GM13977 (cell line): ENCODE results near the gene EZH1.
A peak's percentile ranks its signal among the peaks of the same experiment; 100 is the strongest.

Experiments
- DNase-seq: peaks from one replicate; pipeline ENCODE4 v3.0.0; 2012; ENCODE audit warnings: low spot score
- CTCF ChIP-seq: IDR thresholded peaks from 2 replicates; pipeline ENCODE4 v1.5.1; 2012; ENCODE audit warnings: mild to moderate bottlenecking, control low read depth; ENCODE audit not compliant: insufficient read depth; ENCODE audit errors: extremely low read depth, missing control alignments
- in situ Hi-C: fragments of 300-500 bp; cut with MboI; formaldehyde crosslinking; loops from one replicate; pipeline ENCODE4 v1.12.0; 2022; ENCODE audit warnings: low sequenced_read_pairs, low pct_unique_long_range_greater_than_20kb, mixed read lengths, inconsistent platforms; ENCODE audit not compliant: unreplicated experiment

Gene EZH1

GRCh38 chr17:42692489-42692888, 52.4 kb downstream of the EZH1 start:
- no peak for TF ChIP-seq CTCF
- in situ Hi-C loops = no loop called here
- no peak for DNase-seq

- peak; percentile 7 for DNase-seq
- TF ChIP-seq CTCF = no peak
- in situ Hi-C loops = no loop called here
Measured at GRCh38 chr17:42691021-42691545, 53.8 kb downstream of the EZH1 start.

GRCh38 chr17:42690596-42690995, 54.2 kb downstream of the EZH1 start:
- in situ Hi-C loops = no loop called here
- no peak for DNase-seq
- TF ChIP-seq CTCF = no peak

GRCh38 chr17:42687707-42688320, 57.0 kb downstream of the EZH1 start:
- no peak for TF ChIP-seq CTCF
- no peak for DNase-seq
- in situ Hi-C loops = loop anchor here (10.0 kb wide), 1 partner anchor 113 kb away; the partner anchor contains the start of gene PSMC3IP

GRCh38 chr17:42686520-42687128, 58.2 kb downstream of the EZH1 start:
- no peak for TF ChIP-seq CTCF
- in situ Hi-C loops = loop anchor here (10.0 kb wide), 1 partner anchor 112 kb away; the partner anchor contains the start of gene PSMC3IP
- DNase-seq = no peak

GRCh38 chr17:42685831-42686230, 59.0 kb downstream of the EZH1 start:
- no peak for DNase-seq
- no peak for TF ChIP-seq CTCF
- in situ Hi-C loops = loop anchor here (10.0 kb wide), 1 partner anchor 111 kb away; the partner anchor contains the start of gene PSMC3IP
